Measurements from ENCODE around the gene C5orf47. TPM values are rescaled to one million over a fixed set of nuclear protein-coding genes. Genes with fewer than 3 reads are reported as not detected.

C5orf47 gene
- total and polyA plus RNA-seq, 2 of the 8 experiments (the other 6 are each of a cell fraction or from before 2014, with no cell fraction given): 0.11 TPM; not detected in 1

- H3K23ac ChIP-seq (ENCODE audit: insufficient read length): no peak overlapping the region
- FAIRE-seq: no peak
- no peak overlapping the region for H2AFZ ChIP-seq (ENCODE audit: low read length)
- no peak for DNase-seq (ENCODE audit: low read depth in 1 of 2, low spot score in 2 of 2)
- H3K79me2 ChIP-seq (ENCODE audit: control insufficient read depth in 1 of 2, insufficient read depth in 2 of 2, low read length in 2 of 2): no peaks in the 10 kb centered on the region
- no peak overlapping the region for H4K8ac ChIP-seq (ENCODE audit: extremely low read depth, insufficient read depth, low read length)
- no peak overlapping the region for H2AK5ac ChIP-seq (ENCODE audit: low read depth, low read length)
- H3K14ac ChIP-seq (ENCODE audit: insufficient read length): no peak overlapping the region
- no peak overlapping the region for H3K18ac ChIP-seq (ENCODE audit: extremely low read depth, low read length)
- H4K91ac ChIP-seq (replicated peaks; ENCODE audit: insufficient read length, low read length): no peak overlapping the region
- H3K9ac ChIP-seq (replicated peaks in 1 of 4; ENCODE audit: extremely low read depth in 1 of 4, low read depth in 3 of 4, low read length in 3 of 4): no peak overlapping the region
- H3K27ac ChIP-seq (ENCODE audit: low read depth, low read length): no peak overlapping the region
- 91% methylated on average over 4 of the region's 4 CpGs; no CpG with 5 or more reads in 1 of the 2 experiments for WGBS, 2 experiments (ENCODE audit: extremely low coverage in 1 of 2, insufficient coverage in 1 of 2, insufficient read length in 1 of 2, insufficient replicate concordance in 2 of 2, low coverage in 1 of 2, low lambda C conversion rate in 2 of 2, missing lambda C conversion rate in 1 of 2)
- no peak overlapping the region for H3K4me2 ChIP-seq (ENCODE audit: insufficient read depth in 1 of 2, low read depth in 2 of 2, low read length in 2 of 2)
- no peak overlapping the region for H2BK12ac ChIP-seq (ENCODE audit: low read depth, low read length)
- H3K27me3 ChIP-seq (replicated peaks in 1 of 4; ENCODE audit: control insufficient read depth in 3 of 4, extremely low read depth in 1 of 4, insufficient read depth in 3 of 4, low read length in 3 of 4): no peaks in the 10 kb centered on the region; a peak in 1 of 7 replicates
- ChIA-PET CTCF (ENCODE audit: partially characterized antibody) (no interaction called here), POLR2A (ENCODE audit: partially characterized antibody) (no interaction called here)
- H4K20me1 ChIP-seq (replicated peaks in 1 of 2; ENCODE audit: control insufficient read depth in 1 of 2, insufficient read depth in 2 of 2, low read length in 2 of 2): no peaks in the 10 kb centered on the region
- no peak overlapping the region for H2BK20ac ChIP-seq (ENCODE audit: low read length)
- no peak overlapping the region for H3K4me3 ChIP-seq (ENCODE audit: extremely low read depth in 1 of 4, insufficient read depth in 2 of 4, low read depth in 3 of 4, low read length in 4 of 4)
- H3K23me2 ChIP-seq (ENCODE audit: low read depth, low read length): no peaks in the 10 kb centered on the region; the same call in 1 of the 2 replicates
- TF ChIP-seq ATF2 (IDR thresholded peaks at IDR 0.05; ENCODE audit: low read length) (no peak), RNF2 (IDR thresholded peaks at IDR 0.05; ENCODE audit: borderline replicate concordance, low read depth, low read length, missing control alignments, poor library complexity, severe bottlenecking) (no peak), POU5F1 (IDR thresholded peaks at IDR 0.05; ENCODE audit: low read depth, low read length) (no peak), CHD2 (IDR thresholded peaks at IDR 0.05; ENCODE audit: low read length) (no peak), TBP (IDR thresholded peaks at IDR 0.05; ENCODE audit: low read depth, low read length) (no peak)
- no peaks in the 10 kb centered on the region for H3K9me3 ChIP-seq (ENCODE audit: insufficient read depth in 2 of 2, low read depth in 1 of 2, low read length in 1 of 2)
- no peak overlapping the region for H3K4ac ChIP-seq (replicated peaks; ENCODE audit: insufficient read length, low read depth, low read length)
- H3K36me3 ChIP-seq (ENCODE audit: control insufficient read depth in 2 of 4, insufficient read depth in 4 of 4, low read length in 3 of 4): no peaks in the 10 kb centered on the region
- no peaks in the 10 kb centered on the region for H3K4me1 ChIP-seq (replicated peaks in 1 of 4; ENCODE audit: control insufficient read depth in 3 of 4, insufficient read depth in 4 of 4, low read length in 3 of 4)
- H2BK5ac ChIP-seq (ENCODE audit: low read depth, low read length): no peak overlapping the region
- H2BK15ac ChIP-seq (ENCODE audit: low read length): no peak overlapping the region
- no peaks in the 10 kb centered on the region for H3K79me1 ChIP-seq (ENCODE audit: low read depth, low read length)
- H4K5ac ChIP-seq (ENCODE audit: insufficient read length, low read depth, low read length): no peak overlapping the region
- no peak overlapping the region for H3K56ac ChIP-seq (replicated peaks; ENCODE audit: insufficient read length, low read depth, low read length)
- H2BK120ac ChIP-seq (replicated peaks; ENCODE audit: low read depth, low read length): no peak overlapping the region
These were observed 11.1 kb downstream of the C5orf47 start for GRCh38 chr5:174000076-174000475.

Data from H1 (cell line).